ENCODE data around the gene CAPN13.
A peak's percentile ranks its signal among the peaks of the same experiment; 100 is the strongest.

Gene CAPN13

GRCh38 chr2:30790879-30791278 lies 16.4 kb downstream of the CAPN13 start:
- H3K9me3 ChIP-seq (ENCODE audit: control insufficient read depth in 2 of 2, low read length in 2 of 2) = no peaks in the 10 kb centered on the region
- H3K4me3 ChIP-seq (ENCODE audit: low read length in 2 of 2) = no peak overlapping the region
- H3K4me1 ChIP-seq (ENCODE audit: control insufficient read depth in 2 of 2, insufficient read depth in 2 of 2, low read length in 2 of 2) = peaks cover 0 to 24% of the 10 kb centered on the region in 2 donors
- H3K27ac ChIP-seq (ENCODE audit: low read depth in 2 of 2, low read length in 2 of 2) = no peak overlapping the region
- H3K27me3 ChIP-seq (ENCODE audit: control insufficient read depth in 2 of 2, insufficient read depth in 2 of 2, low read length in 2 of 2) = no peaks in the 10 kb centered on the region
- H3K36me3 ChIP-seq (ENCODE audit: control insufficient read depth in 2 of 2, insufficient read depth in 2 of 2, low read length in 2 of 2) = peaks cover 0 to 5% of the 10 kb centered on the region in 2 donors
- H3K9ac ChIP-seq (ENCODE audit: low read depth in 1 of 2, low read length in 2 of 2) = no peak overlapping the region

GRCh38 chr2:30789670-30790210 lies 17.5 kb downstream of the CAPN13 start:
- Histone ChIP-seq H3K27ac (ENCODE audit: low read depth in 2 of 2, low read length in 2 of 2) (no peak overlapping the region), H3K9me3 (ENCODE audit: control insufficient read depth in 2 of 2, low read length in 2 of 2) (no peaks in the 10 kb centered on the region), H3K4me3 (ENCODE audit: low read length in 2 of 2) (no peak overlapping the region), H3K36me3 (ENCODE audit: control insufficient read depth in 2 of 2, insufficient read depth in 2 of 2, low read length in 2 of 2) (peaks cover 0 to 11% of the 10 kb centered on the region in 2 donors), H3K9ac (ENCODE audit: low read depth in 1 of 2, low read length in 2 of 2) (no peak overlapping the region), H3K4me1 (ENCODE audit: control insufficient read depth in 2 of 2, insufficient read depth in 2 of 2, low read length in 2 of 2) (peaks cover 0 to 24% of the 10 kb centered on the region in 2 donors), H3K27me3 (ENCODE audit: control insufficient read depth in 2 of 2, insufficient read depth in 2 of 2, low read length in 2 of 2) (no peaks in the 10 kb centered on the region)

- Histone ChIP-seq H3K27me3 (ENCODE audit: control insufficient read depth in 2 of 2, insufficient read depth in 2 of 2, low read length in 2 of 2) (no peaks in the 10 kb centered on the region), H3K27ac (ENCODE audit: low read depth in 2 of 2, low read length in 2 of 2) (no peak overlapping the region), H3K9me3 (ENCODE audit: control insufficient read depth in 2 of 2, low read length in 2 of 2) (no peaks in the 10 kb centered on the region)
Measured at GRCh38 chr2:30786923-30787685, 20.1 kb downstream of the CAPN13 start.

GRCh38 chr2:30784682-30785081 lies 22.6 kb downstream of the CAPN13 start:
- peaks cover 0 to 11% of the 10 kb centered on the region in 2 donors for H3K36me3 ChIP-seq (ENCODE audit: control insufficient read depth in 2 of 2, insufficient read depth in 2 of 2, low read length in 2 of 2)
- no peak overlapping the region for H3K4me3 ChIP-seq (ENCODE audit: low read length in 2 of 2)
- peaks cover 5 to 30% of the 10 kb centered on the region in 2 donors for H3K4me1 ChIP-seq (ENCODE audit: control insufficient read depth in 2 of 2, insufficient read depth in 2 of 2, low read length in 2 of 2)
- no peak overlapping the region for H3K27ac ChIP-seq (ENCODE audit: low read depth in 2 of 2, low read length in 2 of 2)
- no peaks in the 10 kb centered on the region for H3K9me3 ChIP-seq (ENCODE audit: control insufficient read depth in 2 of 2, low read length in 2 of 2)
- no peaks in the 10 kb centered on the region for H3K27me3 ChIP-seq (ENCODE audit: control insufficient read depth in 2 of 2, insufficient read depth in 2 of 2, low read length in 2 of 2)
- H3K9ac ChIP-seq (ENCODE audit: low read depth in 1 of 2, low read length in 2 of 2) = no peak overlapping the region

More at GRCh38 chr2:30786923-30787685, 20.1 kb downstream of the CAPN13 start:
- Histone ChIP-seq H3K9ac (ENCODE audit: low read depth in 1 of 2, low read length in 2 of 2) (no peak overlapping the region), H3K4me3 (ENCODE audit: low read length in 2 of 2) (no peak overlapping the region), H3K4me1 (ENCODE audit: control insufficient read depth in 2 of 2, insufficient read depth in 2 of 2, low read length in 2 of 2) (peaks cover under 1 to 37% of the 10 kb centered on the region in 2 donors), H3K36me3 (ENCODE audit: control insufficient read depth in 2 of 2, insufficient read depth in 2 of 2, low read length in 2 of 2) (peaks cover 0 to 11% of the 10 kb centered on the region in 2 donors)

GRCh38 chr2:30781961-30782533 lies 25.2 kb downstream of the CAPN13 start:
- Histone ChIP-seq H3K4me1 (ENCODE audit: control insufficient read depth in 2 of 2, insufficient read depth in 2 of 2, low read length in 2 of 2) (peaks cover 10 to 30% of the 10 kb centered on the region in 2 donors), H3K9ac (ENCODE audit: low read depth in 1 of 2, low read length in 2 of 2) (no peak overlapping the region), H3K9me3 (ENCODE audit: control insufficient read depth in 2 of 2, low read length in 2 of 2) (no peaks in the 10 kb centered on the region), H3K36me3 (ENCODE audit: control insufficient read depth in 2 of 2, insufficient read depth in 2 of 2, low read length in 2 of 2) (peaks cover 0 to 11% of the 10 kb centered on the region in 2 donors), H3K27ac (ENCODE audit: low read depth in 2 of 2, low read length in 2 of 2) (peak overlapping the region in 1 of 2 donors; percentile 72), H3K27me3 (ENCODE audit: control insufficient read depth in 2 of 2, insufficient read depth in 2 of 2, low read length in 2 of 2) (no peaks in the 10 kb centered on the region), H3K4me3 (ENCODE audit: low read length in 2 of 2) (no peak overlapping the region)

- Histone ChIP-seq H3K27ac (ENCODE audit: low read depth in 2 of 2, low read length in 2 of 2) (no peak overlapping the region), H3K9me3 (ENCODE audit: control insufficient read depth in 2 of 2, low read length in 2 of 2) (no peaks in the 10 kb centered on the region), H3K9ac (ENCODE audit: low read depth in 1 of 2, low read length in 2 of 2) (no peak overlapping the region), H3K4me3 (ENCODE audit: low read length in 2 of 2) (no peak overlapping the region), H3K27me3 (ENCODE audit: control insufficient read depth in 2 of 2, insufficient read depth in 2 of 2, low read length in 2 of 2) (no peaks in the 10 kb centered on the region), H3K36me3 (ENCODE audit: control insufficient read depth in 2 of 2, insufficient read depth in 2 of 2, low read length in 2 of 2) (peaks cover 0 to 9% of the 10 kb centered on the region in 2 donors), H3K4me1 (ENCODE audit: control insufficient read depth in 2 of 2, insufficient read depth in 2 of 2, low read length in 2 of 2) (peaks cover 15 to 36% of the 10 kb centered on the region in 2 donors)
Measured at GRCh38 chr2:30781451-30781850, 25.8 kb downstream of the CAPN13 start.

- peaks cover 15 to 38% of the 10 kb centered on the region in 2 donors for H3K4me1 ChIP-seq (ENCODE audit: control insufficient read depth in 2 of 2, insufficient read depth in 2 of 2, low read length in 2 of 2)
- H3K9ac ChIP-seq (ENCODE audit: low read depth in 1 of 2, low read length in 2 of 2) = no peak overlapping the region
- H3K36me3 ChIP-seq (ENCODE audit: control insufficient read depth in 2 of 2, insufficient read depth in 2 of 2, low read length in 2 of 2) = peaks cover 0 to 6% of the 10 kb centered on the region in 2 donors
- no peak overlapping the region for H3K4me3 ChIP-seq (ENCODE audit: low read length in 2 of 2)
- H3K27ac ChIP-seq (ENCODE audit: low read depth in 2 of 2, low read length in 2 of 2) = no peak overlapping the region
- H3K27me3 ChIP-seq (ENCODE audit: control insufficient read depth in 2 of 2, insufficient read depth in 2 of 2, low read length in 2 of 2) = no peaks in the 10 kb centered on the region
- no peaks in the 10 kb centered on the region for H3K9me3 ChIP-seq (ENCODE audit: control insufficient read depth in 2 of 2, low read length in 2 of 2)
Measured at GRCh38 chr2:30780776-30781330, 26.4 kb downstream of the CAPN13 start.

GRCh38 chr2:30778611-30779010 lies 28.6 kb downstream of the CAPN13 start:
- H3K27ac ChIP-seq (ENCODE audit: low read depth in 2 of 2, low read length in 2 of 2) = no peak overlapping the region
- H3K9me3 ChIP-seq (ENCODE audit: control insufficient read depth in 2 of 2, low read length in 2 of 2) = no peaks in the 10 kb centered on the region
- H3K4me1 ChIP-seq (ENCODE audit: control insufficient read depth in 2 of 2, insufficient read depth in 2 of 2, low read length in 2 of 2) = peaks cover 15 to 33% of the 10 kb centered on the region in 2 donors
- no peaks in the 10 kb centered on the region for H3K36me3 ChIP-seq (ENCODE audit: control insufficient read depth in 2 of 2, insufficient read depth in 2 of 2, low read length in 2 of 2)
- no peak overlapping the region for H3K4me3 ChIP-seq (ENCODE audit: low read length in 2 of 2)
- H3K27me3 ChIP-seq (ENCODE audit: control insufficient read depth in 2 of 2, insufficient read depth in 2 of 2, low read length in 2 of 2) = no peaks in the 10 kb centered on the region
- no peak overlapping the region for H3K9ac ChIP-seq (ENCODE audit: low read depth in 1 of 2, low read length in 2 of 2)

- Histone ChIP-seq H3K27me3 (ENCODE audit: control insufficient read depth in 2 of 2, insufficient read depth in 2 of 2, low read length in 2 of 2) (no peaks in the 10 kb centered on the region), H3K9ac (ENCODE audit: low read depth in 1 of 2, low read length in 2 of 2) (peak overlapping the region in 1 of 2 donors; percentile 31), H3K27ac (ENCODE audit: low read depth in 2 of 2, low read length in 2 of 2) (peak overlapping the region; percentile 50 to 72), H3K4me3 (ENCODE audit: low read length in 2 of 2) (peak overlapping the region; percentile 10 to 31), H3K4me1 (ENCODE audit: control insufficient read depth in 2 of 2, insufficient read depth in 2 of 2, low read length in 2 of 2) (peaks cover 15 to 32% of the 10 kb centered on the region in 2 donors), H3K36me3 (ENCODE audit: control insufficient read depth in 2 of 2, insufficient read depth in 2 of 2, low read length in 2 of 2) (no peaks in the 10 kb centered on the region), H3K9me3 (ENCODE audit: control insufficient read depth in 2 of 2, low read length in 2 of 2) (no peaks in the 10 kb centered on the region)
Measured at GRCh38 chr2:30777661-30778505, 29.4 kb downstream of the CAPN13 start.

Measured in mucosa of rectum (tissue), 2 donors.